Measurements from ENCODE around the gene LMF1. TPM values are rescaled to one million over a fixed set of nuclear protein-coding genes. Genes with fewer than 3 reads are reported as not detected.
A peak's percentile ranks its signal among the peaks of the same experiment; 100 is the strongest.
"Not testable (repeated sequence)": the region's sequence is repeated elsewhere in the genome, so short reads cannot be mapped to it uniquely, and the experiment has no call there.

LMF1 gene
- total RNA-seq, 1 donor = 35.8 TPM

- Histone ChIP-seq H3K9me3 (ENCODE audit: low read depth, low read length) (no peaks in the 10 kb centered on the region), H3K4me2 (ENCODE audit: insufficient read depth, low read length) (no peak overlapping the region)
Observed at GRCh38 chr16:884232-884631, 86.6 kb downstream of the LMF1 start.

GRCh38 chr16:883781-884180, 87.0 kb downstream of the LMF1 start:
- Histone ChIP-seq H3K4me1 (ENCODE audit: insufficient read depth, low read length) (no peaks in the 10 kb centered on the region), H3K27me3 (ENCODE audit: insufficient read depth, low read length) (no peaks in the 10 kb centered on the region), H3K36me3 (ENCODE audit: insufficient read depth, low read length) (no peaks in the 10 kb centered on the region), H3K4me2 (ENCODE audit: insufficient read depth, low read length) (no peak overlapping the region), H2AFZ (ENCODE audit: low read length) (no peak overlapping the region), H3K4me3 (ENCODE audit: insufficient read depth, low read length) (no peak overlapping the region), H3K9me3 (ENCODE audit: low read depth, low read length) (no peaks in the 10 kb centered on the region), H4K20me1 (ENCODE audit: insufficient read depth, low read length) (peaks cover 2% of the 10 kb centered on the region), H3K79me2 (ENCODE audit: insufficient read depth, low read length) (no peaks in the 10 kb centered on the region), H3K27ac (ENCODE audit: low read depth, low read length) (no peak overlapping the region)
- no peak for TF ChIP-seq CTCF (IDR thresholded peaks at IDR 0.05; ENCODE audit: extremely low read depth, low read depth, low read length)
- DNase-seq (ENCODE audit: insufficient read length, low spot score, missing footprints) = no peak

More at GRCh38 chr16:884232-884631, 86.6 kb downstream of the LMF1 start:
- no peak overlapping the region for H3K27ac ChIP-seq (ENCODE audit: low read depth, low read length)
- H3K4me1 ChIP-seq (ENCODE audit: insufficient read depth, low read length) = no peaks in the 10 kb centered on the region
- H3K4me3 ChIP-seq (ENCODE audit: insufficient read depth, low read length) = no peak overlapping the region
- H4K20me1 ChIP-seq (ENCODE audit: insufficient read depth, low read length) = peaks cover 2% of the 10 kb centered on the region
- H3K27me3 ChIP-seq (ENCODE audit: insufficient read depth, low read length) = no peaks in the 10 kb centered on the region
- no peaks in the 10 kb centered on the region for H3K79me2 ChIP-seq (ENCODE audit: insufficient read depth, low read length)
- no peak overlapping the region for H2AFZ ChIP-seq (ENCODE audit: low read length)
- no peak for TF ChIP-seq CTCF (IDR thresholded peaks at IDR 0.05; ENCODE audit: extremely low read depth, low read depth, low read length)
- H3K36me3 ChIP-seq (ENCODE audit: insufficient read depth, low read length) = no peaks in the 10 kb centered on the region
- DNase-seq (ENCODE audit: insufficient read length, low spot score, missing footprints) = peak; percentile 18

- Histone ChIP-seq H3K4me3 (ENCODE audit: insufficient read depth, low read length) (no peak overlapping the region), H2AFZ (ENCODE audit: low read length) (no peak overlapping the region), H3K79me2 (ENCODE audit: insufficient read depth, low read length) (no peaks in the 10 kb centered on the region), H3K4me2 (ENCODE audit: insufficient read depth, low read length) (no peak overlapping the region), H3K27ac (ENCODE audit: low read depth, low read length) (no peak overlapping the region), H3K36me3 (ENCODE audit: insufficient read depth, low read length) (no peaks in the 10 kb centered on the region), H3K27me3 (ENCODE audit: insufficient read depth, low read length) (no peaks in the 10 kb centered on the region), H3K4me1 (ENCODE audit: insufficient read depth, low read length) (no peaks in the 10 kb centered on the region), H3K9me3 (ENCODE audit: low read depth, low read length) (no peaks in the 10 kb centered on the region), H4K20me1 (ENCODE audit: insufficient read depth, low read length) (peaks cover 2% of the 10 kb centered on the region)
- DNase-seq (ENCODE audit: insufficient read length, low spot score, missing footprints) = peak; percentile 76
- no peak for TF ChIP-seq CTCF (IDR thresholded peaks at IDR 0.05; ENCODE audit: extremely low read depth, low read depth, low read length)
Observed at GRCh38 chr16:883340-883739, 87.4 kb downstream of the LMF1 start.

- H3K4me3 ChIP-seq (ENCODE audit: insufficient read depth, low read length); H2AFZ ChIP-seq (ENCODE audit: low read length); H3K9me3 ChIP-seq (ENCODE audit: low read depth, low read length); H4K20me1 ChIP-seq (ENCODE audit: insufficient read depth, low read length); H3K79me2 ChIP-seq (ENCODE audit: insufficient read depth, low read length); H3K4me2 ChIP-seq (ENCODE audit: insufficient read depth, low read length); H3K36me3 ChIP-seq (ENCODE audit: insufficient read depth, low read length); DNase-seq (ENCODE audit: insufficient read length, low spot score, missing footprints); H3K4me1 ChIP-seq (ENCODE audit: insufficient read depth, low read length); H3K27me3 ChIP-seq (ENCODE audit: insufficient read depth, low read length); H3K27ac ChIP-seq (ENCODE audit: low read depth, low read length): not testable (repeated sequence)
Observed at GRCh38 chr16:882671-883070, 88.1 kb downstream of the LMF1 start.

Data from osteoblast (primary cell).